Measurements from ENCODE around the gene KIAA0040.

KIAA0040 gene

GRCh38 chr1:175166746-175167145 is 25.8 kb downstream of the KIAA0040 start:
- Histone ChIP-seq H3K23ac (ENCODE audit: low read length in 2 of 2) (no peak overlapping the region), H3K4ac (ENCODE audit: low read depth in 1 of 2, low read length in 2 of 2) (no peak overlapping the region), H2BK12ac (ENCODE audit: low read length in 2 of 2) (no peak overlapping the region), H3K18ac (ENCODE audit: low read depth in 1 of 2, low read length in 2 of 2) (no peak overlapping the region), H2BK120ac (ENCODE audit: low read depth, low read length) (no peak overlapping the region), H3K4me2 (ENCODE audit: low read length, poor library complexity, severe bottlenecking) (no peak overlapping the region), H3K27me3 (ENCODE audit: control insufficient read depth in 1 of 2, insufficient read depth in 1 of 2, low read length in 2 of 2) (peaks cover 0 to 18% of the 10 kb centered on the region in 2 experiments), H3K36me3 (ENCODE audit: control insufficient read depth in 1 of 2, insufficient read depth in 2 of 2, low read depth in 1 of 2, low read length in 2 of 2) (no peaks in the 10 kb centered on the region), H3K9ac (ENCODE audit: low read length) (no peak overlapping the region), H2AK5ac (ENCODE audit: low read length, severe bottlenecking) (no peak overlapping the region), H3K4me1 (ENCODE audit: control insufficient read depth, insufficient read depth, low read depth, low read length) (no peaks in the 10 kb centered on the region), H4K8ac (ENCODE audit: low read length) (no peak overlapping the region), H3K27ac (ENCODE audit: low read length, poor library complexity, severe bottlenecking) (no peak overlapping the region), H3K4me3 (ENCODE audit: insufficient read depth in 1 of 2, low read depth in 1 of 2, low read length in 2 of 2) (no peak overlapping the region), H3K14ac (ENCODE audit: low read length in 2 of 2) (no peak overlapping the region), H2BK5ac (ENCODE audit: low read depth, low read length, poor library complexity, severe bottlenecking) (no peak overlapping the region), H3K9me3 (ENCODE audit: control insufficient read depth, low read length) (no peaks in the 10 kb centered on the region), H4K91ac (ENCODE audit: low read length) (no peak overlapping the region), H3K79me1 (replicated peaks; ENCODE audit: low read length, poor library complexity, severe bottlenecking) (no peaks in the 10 kb centered on the region), H2BK15ac (ENCODE audit: low read depth, poor library complexity, severe bottlenecking) (no peak overlapping the region), H2AFZ (ENCODE audit: low read depth, low read length) (no peak overlapping the region)
- DNase-seq, result no peak
- 85% methylated on average over 5 of the region's 5 CpGs for WGBS

- no peak overlapping the region for H2BK120ac ChIP-seq (ENCODE audit: low read depth, low read length)
- no peaks in the 10 kb centered on the region for H3K9me3 ChIP-seq (ENCODE audit: control insufficient read depth, low read length)
- H3K4me1 ChIP-seq (ENCODE audit: control insufficient read depth, insufficient read depth, low read depth, low read length), result no peaks in the 10 kb centered on the region
- H2BK5ac ChIP-seq (ENCODE audit: low read depth, low read length, poor library complexity, severe bottlenecking), result no peak overlapping the region
- no peak overlapping the region for H2BK15ac ChIP-seq (ENCODE audit: low read depth, poor library complexity, severe bottlenecking)
- H2BK12ac ChIP-seq (ENCODE audit: low read length in 2 of 2), result no peak overlapping the region
- H2AFZ ChIP-seq (ENCODE audit: low read depth, low read length), result no peak overlapping the region
- no peak overlapping the region for H3K4ac ChIP-seq (ENCODE audit: low read depth in 1 of 2, low read length in 2 of 2)
- H3K23ac ChIP-seq (ENCODE audit: low read length in 2 of 2), result no peak overlapping the region
- WGBS, result 57% methylated on average over 1 of the region's 2 CpGs
- no peaks in the 10 kb centered on the region for H3K79me1 ChIP-seq (replicated peaks; ENCODE audit: low read length, poor library complexity, severe bottlenecking)
- H4K8ac ChIP-seq (ENCODE audit: low read length), result no peak overlapping the region
- H2AK5ac ChIP-seq (ENCODE audit: low read length, severe bottlenecking), result no peak overlapping the region
- no peak overlapping the region for H3K9ac ChIP-seq (ENCODE audit: low read length)
- DNase-seq, result no peak
- H3K27me3 ChIP-seq (ENCODE audit: control insufficient read depth in 1 of 2, insufficient read depth in 1 of 2, low read length in 2 of 2), result peaks cover 0 to 18% of the 10 kb centered on the region in 2 experiments
- H3K4me2 ChIP-seq (ENCODE audit: low read length, poor library complexity, severe bottlenecking), result no peak overlapping the region
- no peak overlapping the region for H4K91ac ChIP-seq (ENCODE audit: low read length)
- H3K27ac ChIP-seq (ENCODE audit: low read length, poor library complexity, severe bottlenecking), result no peak overlapping the region
- no peak overlapping the region for H3K18ac ChIP-seq (ENCODE audit: low read depth in 1 of 2, low read length in 2 of 2)
- H3K14ac ChIP-seq (ENCODE audit: low read length in 2 of 2), result no peak overlapping the region
- no peak overlapping the region for H3K4me3 ChIP-seq (ENCODE audit: insufficient read depth in 1 of 2, low read depth in 1 of 2, low read length in 2 of 2)
- H3K36me3 ChIP-seq (ENCODE audit: control insufficient read depth in 1 of 2, insufficient read depth in 2 of 2, low read depth in 1 of 2, low read length in 2 of 2), result no peaks in the 10 kb centered on the region
Measured at GRCh38 chr1:175164751-175165150, 27.8 kb downstream of the KIAA0040 start.

GRCh38 chr1:175163702-175164101 is 28.9 kb downstream of the KIAA0040 start:
- no peak overlapping the region for H3K4ac ChIP-seq (ENCODE audit: low read depth in 1 of 2, low read length in 2 of 2)
- no peak overlapping the region for H2AFZ ChIP-seq (ENCODE audit: low read depth, low read length)
- no peaks in the 10 kb centered on the region for H3K9me3 ChIP-seq (ENCODE audit: control insufficient read depth, low read length)
- H3K4me2 ChIP-seq (ENCODE audit: low read length, poor library complexity, severe bottlenecking), result no peak overlapping the region
- H2AK5ac ChIP-seq (ENCODE audit: low read length, severe bottlenecking), result no peak overlapping the region
- H2BK120ac ChIP-seq (ENCODE audit: low read depth, low read length), result no peak overlapping the region
- H2BK15ac ChIP-seq (ENCODE audit: low read depth, poor library complexity, severe bottlenecking), result no peak overlapping the region
- no peak overlapping the region for H3K23ac ChIP-seq (ENCODE audit: low read length in 2 of 2)
- no peak overlapping the region for H4K8ac ChIP-seq (ENCODE audit: low read length)
- H3K9ac ChIP-seq (ENCODE audit: low read length), result no peak overlapping the region
- H3K27me3 ChIP-seq (ENCODE audit: control insufficient read depth in 1 of 2, insufficient read depth in 1 of 2, low read length in 2 of 2), result peaks cover 0 to 18% of the 10 kb centered on the region in 2 experiments
- no peak for DNase-seq
- no peak overlapping the region for H3K4me3 ChIP-seq (ENCODE audit: insufficient read depth in 1 of 2, low read depth in 1 of 2, low read length in 2 of 2)
- H3K4me1 ChIP-seq (ENCODE audit: control insufficient read depth, insufficient read depth, low read depth, low read length), result no peaks in the 10 kb centered on the region
- H3K79me1 ChIP-seq (replicated peaks; ENCODE audit: low read length, poor library complexity, severe bottlenecking), result no peaks in the 10 kb centered on the region
- H3K18ac ChIP-seq (ENCODE audit: low read depth in 1 of 2, low read length in 2 of 2), result no peak overlapping the region
- H3K27ac ChIP-seq (ENCODE audit: low read length, poor library complexity, severe bottlenecking), result no peak overlapping the region
- H4K91ac ChIP-seq (ENCODE audit: low read length), result no peak overlapping the region
- H2BK5ac ChIP-seq (ENCODE audit: low read depth, low read length, poor library complexity, severe bottlenecking), result no peak overlapping the region
- no peak overlapping the region for H2BK12ac ChIP-seq (ENCODE audit: low read length in 2 of 2)
- no peak overlapping the region for H3K14ac ChIP-seq (ENCODE audit: low read length in 2 of 2)
- no peaks in the 10 kb centered on the region for H3K36me3 ChIP-seq (ENCODE audit: control insufficient read depth in 1 of 2, insufficient read depth in 2 of 2, low read depth in 1 of 2, low read length in 2 of 2)
- WGBS, result 54% methylated on average over 3 of the region's 4 CpGs

DNA sequence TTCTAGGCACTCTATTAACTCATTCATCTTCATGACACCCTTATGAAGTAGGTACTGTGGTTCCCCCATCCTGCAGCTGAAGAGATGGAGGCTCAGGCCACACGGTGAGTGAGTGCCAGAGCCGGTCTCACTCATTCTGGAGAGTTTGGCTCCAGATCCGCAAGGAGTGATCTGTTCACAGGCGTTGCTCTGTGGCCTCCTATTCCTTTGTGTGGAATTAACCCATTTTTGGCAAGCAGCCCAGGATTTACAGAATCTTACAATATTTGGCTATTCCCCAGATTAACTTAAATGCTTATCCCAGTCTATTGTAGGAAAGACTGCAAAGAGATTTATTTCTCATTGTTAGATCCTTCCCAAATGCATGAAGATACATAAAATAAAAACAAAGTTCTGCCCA is 29.6 kb downstream of the KIAA0040 start:
- H2BK15ac ChIP-seq (ENCODE audit: low read depth, poor library complexity, severe bottlenecking), result no peak overlapping the region

More for the DNA sequence above, 29.6 kb downstream of the KIAA0040 start:
- Histone ChIP-seq H3K4ac (ENCODE audit: low read depth in 1 of 2, low read length in 2 of 2) (no peak overlapping the region), H2AFZ (ENCODE audit: low read depth, low read length) (no peak overlapping the region), H3K4me2 (ENCODE audit: low read length, poor library complexity, severe bottlenecking) (no peak overlapping the region), H2AK5ac (ENCODE audit: low read length, severe bottlenecking) (no peak overlapping the region), H2BK5ac (ENCODE audit: low read depth, low read length, poor library complexity, severe bottlenecking) (no peak overlapping the region), H3K4me1 (ENCODE audit: control insufficient read depth, insufficient read depth, low read depth, low read length) (no peaks in the 10 kb centered on the region), H3K14ac (ENCODE audit: low read length in 2 of 2) (no peak overlapping the region), H4K91ac (ENCODE audit: low read length) (no peak overlapping the region), H2BK120ac (ENCODE audit: low read depth, low read length) (no peak overlapping the region), H3K23ac (ENCODE audit: low read length in 2 of 2) (no peak overlapping the region), H3K27ac (ENCODE audit: low read length, poor library complexity, severe bottlenecking) (no peak overlapping the region), H2BK12ac (ENCODE audit: low read length in 2 of 2) (no peak overlapping the region), H3K36me3 (ENCODE audit: control insufficient read depth in 1 of 2, insufficient read depth in 2 of 2, low read depth in 1 of 2, low read length in 2 of 2) (no peaks in the 10 kb centered on the region), H3K9me3 (ENCODE audit: control insufficient read depth, low read length) (no peaks in the 10 kb centered on the region), H3K18ac (ENCODE audit: low read depth in 1 of 2, low read length in 2 of 2) (no peak overlapping the region), H3K27me3 (ENCODE audit: control insufficient read depth in 1 of 2, insufficient read depth in 1 of 2, low read length in 2 of 2) (peaks cover 0 to 18% of the 10 kb centered on the region in 2 experiments), H3K4me3 (ENCODE audit: insufficient read depth in 1 of 2, low read depth in 1 of 2, low read length in 2 of 2) (no peak overlapping the region), H3K79me1 (replicated peaks; ENCODE audit: low read length, poor library complexity, severe bottlenecking) (no peaks in the 10 kb centered on the region), H3K9ac (ENCODE audit: low read length) (no peak overlapping the region), H4K8ac (ENCODE audit: low read length) (no peak overlapping the region)
- DNase-seq, result no peak
- 94% methylated on average over 4 of the region's 4 CpGs for WGBS

Measured in mesenchymal stem cell (in vitro differentiated cells and primary cell).